BJ (cell line): ENCODE data around the gene MBLAC1. TPM values are rescaled to one million over a fixed set of nuclear protein-coding genes. Genes with fewer than 3 reads are reported as not detected.

Experiments
- CTCF ChIA-PET: fragments of 350-600 bp; formaldehyde crosslinking; extraction: SDS; loops from one replicate; lab custom pipeline; 2021; ENCODE audit warnings: antibody characterized with exemption, inconsistent platforms; lab: Yijun Ruan, JAX
- POLR2A ChIA-PET: fragments of 300-600 bp; sonication (Branson Sonifier 250); formaldehyde crosslinking; extraction: SDS; loops from one replicate; lab custom pipeline; 2021; ENCODE audit warnings: antibody characterized with exemption; lab: Charles Lee
- DNase-seq: peaks from one replicate; pipeline ENCODE4 v3.0.0-alpha.2; 2011; ENCODE audit warnings: low read depth
- H3K27me3 ChIP-seq: 2 replicates; pipeline ENCODE4 v1.6.0; 2011; ENCODE audit warnings: low read length; ENCODE audit not compliant: control insufficient read depth, insufficient read depth
- H3K36me3 ChIP-seq: 2 replicates; pipeline ENCODE4 v1.5.1; 2011; ENCODE audit warnings: low read length; ENCODE audit not compliant: control insufficient read depth, insufficient read depth
- H3K4me3 ChIP-seq: 2 replicates; pipeline ENCODE4 v1.5.1; 2011; ENCODE audit warnings: low read depth, mild to moderate bottlenecking, control low read depth, low read length
- polyA plus RNA-seq: library from polyadenylated mRNA; depleted of rRNA; stranded (reverse); fragments of >200 nt; gene quantifications from 2 replicates; pipeline ENCODE4 v1.2.3, GENCODE V29; 2011
- TF ChIP-seq, protein P1 (sequence below): IDR thresholded peaks from 2 replicates; pipeline ENCODE4 v1.5.1; 2011; ENCODE audit warnings: low read depth, mild to moderate bottlenecking, control low read depth, inconsistent platforms, low read length, moderate library complexity; ENCODE audit not compliant: insufficient read depth

Gene MBLAC1
- polyA plus RNA-seq, 1 experiment, result 1.6 TPM

DNA sequence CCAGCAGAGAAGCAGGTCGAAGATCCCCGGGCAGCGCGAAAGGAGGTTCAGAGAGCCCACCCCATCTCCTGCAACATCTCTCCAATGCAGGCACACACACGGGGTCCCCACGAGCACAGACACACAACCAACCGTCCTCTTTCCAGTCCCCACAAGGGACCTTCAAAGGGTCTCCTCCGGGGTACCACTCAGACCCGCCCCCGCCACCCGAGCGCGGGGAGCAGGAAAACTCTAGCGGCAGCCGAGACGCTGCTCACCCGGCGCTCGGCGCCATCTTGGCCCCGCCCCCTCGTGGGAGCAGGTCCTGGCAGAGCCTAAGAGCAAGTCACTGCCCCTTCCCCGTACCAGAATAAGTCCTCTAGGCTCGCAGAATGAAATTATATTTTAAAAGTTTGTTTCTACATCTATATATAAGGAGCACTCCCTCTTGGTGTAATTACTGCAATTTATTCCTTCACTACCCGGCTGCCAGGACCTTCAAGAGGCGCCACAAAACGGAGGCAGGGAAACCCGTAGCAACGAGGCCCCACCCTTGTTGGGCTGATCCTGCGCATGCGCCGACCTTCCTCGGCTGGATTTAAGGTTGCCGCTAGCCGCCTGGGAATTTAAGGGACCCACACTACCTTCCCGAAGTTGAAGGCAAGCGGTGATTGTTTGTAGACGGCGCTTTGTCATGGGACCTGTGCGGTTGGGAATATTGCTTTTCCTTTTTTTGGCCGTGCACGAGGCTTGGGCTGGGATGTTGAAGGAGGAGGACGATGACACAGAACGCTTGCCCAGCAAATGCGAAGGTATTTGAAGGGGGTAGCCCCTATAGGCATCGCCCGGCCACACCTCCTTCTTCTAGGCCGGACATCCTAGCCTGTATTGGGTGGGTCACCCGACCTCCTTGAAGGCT is 7.4 kb upstream of the MBLAC1 start, which contains the start of the genes CNPY4 and TAF6:
CNPY4 (plus strand) TSS at position 563 of the 898 bp plus-strand sequence; CDS start at position 674, 111 bp downstream.
TAF6 (minus strand) TSS at position 287 of the 898 bp plus-strand sequence. CDS start 5,149 bp downstream, outside the sequence.
- peak within 1 kb of the TSS; percentile 78 for H3K4me3 ChIP-seq
- no peaks in the 10 kb centered on the region for H3K27me3 ChIP-seq
- TF ChIP-seq, protein P1, sequence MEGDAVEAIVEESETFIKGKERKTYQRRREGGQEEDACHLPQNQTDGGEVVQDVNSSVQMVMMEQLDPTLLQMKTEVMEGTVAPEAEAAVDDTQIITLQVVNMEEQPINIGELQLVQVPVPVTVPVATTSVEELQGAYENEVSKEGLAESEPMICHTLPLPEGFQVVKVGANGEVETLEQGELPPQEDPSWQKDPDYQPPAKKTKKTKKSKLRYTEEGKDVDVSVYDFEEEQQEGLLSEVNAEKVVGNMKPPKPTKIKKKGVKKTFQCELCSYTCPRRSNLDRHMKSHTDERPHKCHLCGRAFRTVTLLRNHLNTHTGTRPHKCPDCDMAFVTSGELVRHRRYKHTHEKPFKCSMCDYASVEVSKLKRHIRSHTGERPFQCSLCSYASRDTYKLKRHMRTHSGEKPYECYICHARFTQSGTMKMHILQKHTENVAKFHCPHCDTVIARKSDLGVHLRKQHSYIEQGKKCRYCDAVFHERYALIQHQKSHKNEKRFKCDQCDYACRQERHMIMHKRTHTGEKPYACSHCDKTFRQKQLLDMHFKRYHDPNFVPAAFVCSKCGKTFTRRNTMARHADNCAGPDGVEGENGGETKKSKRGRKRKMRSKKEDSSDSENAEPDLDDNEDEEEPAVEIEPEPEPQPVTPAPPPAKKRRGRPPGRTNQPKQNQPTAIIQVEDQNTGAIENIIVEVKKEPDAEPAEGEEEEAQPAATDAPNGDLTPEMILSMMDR, result no peak
- POLR2A ChIA-PET, result no interaction called here
- CTCF ChIA-PET, result no interaction called here
- H3K36me3 ChIP-seq, result peaks cover 4% of the 10 kb centered on the region; the same call in 1 of the 2 replicates
- peak; percentile 68 for DNase-seq

DNA sequence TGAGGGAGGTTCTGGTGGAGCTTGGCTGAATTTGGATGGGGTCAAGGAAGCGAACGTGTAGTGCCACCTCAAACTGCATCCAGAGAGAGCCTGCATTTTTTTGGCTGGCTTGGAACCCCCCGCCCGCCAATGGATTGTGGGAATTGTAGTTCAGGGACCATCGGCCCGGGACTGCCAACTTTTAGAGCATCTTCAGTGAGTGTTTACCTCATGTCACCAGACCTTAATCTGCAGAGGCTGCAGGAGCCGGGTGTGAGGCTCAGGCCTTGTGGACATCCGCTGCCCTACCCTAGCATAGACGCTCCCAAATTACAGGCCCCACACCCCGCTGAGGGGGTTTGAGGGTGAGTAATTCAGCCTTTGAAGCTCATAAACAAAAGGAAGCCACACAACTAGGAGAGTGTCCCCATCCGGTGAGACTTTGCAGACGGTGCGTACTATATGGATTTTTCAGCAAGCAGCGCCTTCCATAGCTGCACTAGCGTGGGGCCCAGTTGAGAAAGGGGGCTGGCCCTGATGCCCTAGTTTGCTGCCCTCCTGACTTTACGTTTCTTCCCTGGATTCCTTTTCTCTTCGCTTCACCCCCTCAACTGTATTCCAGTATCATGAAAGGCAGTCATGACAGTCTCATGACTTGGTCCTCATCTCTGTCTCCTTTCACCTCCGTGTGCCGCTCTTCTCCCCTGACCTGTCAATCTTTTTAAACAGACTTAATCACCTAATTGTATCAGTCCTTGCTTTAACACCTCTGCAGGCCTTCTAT is 6.6 kb upstream of the MBLAC1 start:
- no peaks in the 10 kb centered on the region for H3K27me3 ChIP-seq
- TF ChIP-seq, protein P1, result no peak
- H3K4me3 ChIP-seq, result peak overlapping the region; percentile 66
- CTCF ChIA-PET, result interaction anchor here (1.0 kb wide), 1 partner anchor 128 kb away, joined by 3 read pairs; no protein-coding TSS in a partner anchor
- 0 out of 2 replicates have a peak, but pooled peaks cover 2% of the 10 kb centered on the region for H3K36me3 ChIP-seq
- POLR2A ChIA-PET, result no interaction called here
- DNase-seq, result peak; percentile 18

DNA sequence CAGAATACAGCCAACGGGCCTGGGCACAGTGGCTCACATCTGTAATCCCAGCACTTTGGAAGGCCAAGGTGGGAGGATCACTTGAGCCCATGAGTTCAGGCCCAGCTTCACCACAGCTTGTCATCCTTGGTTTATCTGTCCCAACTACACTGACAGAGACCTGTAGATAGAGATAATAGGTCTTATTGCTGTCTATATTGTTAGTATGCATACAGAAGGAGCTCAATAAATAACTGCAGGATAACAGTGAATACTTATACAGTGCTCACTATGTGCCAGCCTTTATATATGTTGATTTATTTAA is 6.1 kb upstream of the MBLAC1 start:
- DNase-seq, result no peak
- POLR2A ChIA-PET, result interaction anchor here (1.0 kb wide), 1 partner anchor 20 kb away, joined by 4 read pairs; no protein-coding TSS in a partner anchor

DNA sequence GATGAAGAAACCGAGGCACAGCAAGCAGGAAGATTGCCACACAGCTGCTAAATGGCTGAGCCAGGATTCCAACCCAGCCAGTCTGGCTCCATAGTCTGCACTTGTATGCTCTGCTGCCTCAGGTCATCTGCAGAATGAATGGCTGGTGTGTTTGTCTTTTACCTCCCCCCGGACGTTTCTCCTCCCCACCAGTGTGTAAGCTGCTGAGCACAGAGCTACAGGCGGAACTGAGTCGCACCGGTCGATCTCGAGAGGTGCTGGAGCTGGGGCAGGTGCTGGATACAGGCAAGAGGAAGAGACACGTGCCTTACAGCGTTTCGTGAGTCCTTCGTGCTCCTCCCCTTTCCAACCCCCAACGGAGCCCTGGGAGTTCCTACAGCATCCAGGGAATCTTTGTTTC is 4.7 kb upstream of the MBLAC1 start:
- ChIA-PET CTCF (interaction anchor here (1.1 to 2.1 kb wide), 2 partner anchors 10 to 12 kb away, joined by 3 to 4 read pairs; no protein-coding TSS in a partner anchor), POLR2A (no interaction called here)
- DNase-seq, result no peak
- no peak overlapping the region for H3K4me3 ChIP-seq
- no peaks in the 10 kb centered on the region for H3K27me3 ChIP-seq
- TF ChIP-seq, protein P1, result no peak
- H3K36me3 ChIP-seq, result 0 out of 2 replicates have a peak, but pooled peaks cover 2% of the 10 kb centered on the region

More for the DNA sequence above, 6.1 kb upstream of the MBLAC1 start:
- H3K4me3 ChIP-seq, result peak overlapping the region; percentile 66
- H3K36me3 ChIP-seq, result 0 out of 2 replicates have a peak, but pooled peaks cover 2% of the 10 kb centered on the region
- TF ChIP-seq, protein P1, result no peak
- CTCF ChIA-PET, result interaction anchor here (1.0 kb wide), 1 partner anchor 129 kb away, joined by 3 read pairs; no protein-coding TSS in a partner anchor
- H3K27me3 ChIP-seq, result no peaks in the 10 kb centered on the region

DNA sequence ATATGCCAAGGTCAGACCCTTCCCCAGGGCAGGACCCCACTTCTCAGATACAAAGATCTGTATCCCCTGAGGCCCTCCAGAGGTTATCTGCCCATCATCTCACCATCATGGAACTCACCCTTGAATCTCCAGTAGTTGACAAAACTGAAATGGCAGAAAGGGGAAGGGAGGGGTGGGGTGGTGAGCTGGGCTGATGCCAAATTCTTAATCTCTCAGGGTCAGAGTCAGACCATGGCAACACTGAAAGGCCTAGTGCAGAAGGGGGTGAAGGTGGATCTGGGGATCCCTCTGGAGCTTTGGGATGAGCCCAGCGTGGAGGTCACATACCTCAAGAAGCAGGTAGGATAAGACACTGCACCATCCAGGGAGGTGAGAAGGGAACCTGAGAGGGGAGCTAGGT is 4.2 kb upstream of the MBLAC1 start:
- H3K27me3 ChIP-seq, result no peaks in the 10 kb centered on the region
- ChIA-PET CTCF (interaction anchor here (0.7 to 2.1 kb wide), 3 partner anchors 10 to 129 kb away, joined by 3 to 4 read pairs (median 3); no protein-coding TSS in a partner anchor), POLR2A (no interaction called here)
- H3K4me3 ChIP-seq, result no peak overlapping the region
- TF ChIP-seq, protein P1, result no peak
- 0 out of 2 replicates have a peak, but pooled peaks cover 2% of the 10 kb centered on the region for H3K36me3 ChIP-seq
- no peak for DNase-seq
